Thoracic aorta (tissue), 2 donors: ENCODE results near the gene DCTN3. TPM values are rescaled to one million over a fixed set of nuclear protein-coding genes. Genes with fewer than 3 reads are reported as not detected.

Experiments
- ATAC-seq: fragments of 150-250 bp; one replicate; pipeline ENCODE4 v1.8.0; 2017; ENCODE audit warnings: low read depth; ENCODE audit not compliant: insufficient number of reproducible peaks, low FRiP score
- DNase-seq: peaks from one replicate; pipeline ENCODE4 v3.0.0-alpha.2; 2020; ENCODE audit warnings: low spot score
- H3K27ac ChIP-seq, 2 donors: fragments of 200-600 bp; sonication (generic); 1 replicate in 1 of 2; 2 replicates in 1 of 2; pipeline ENCODE4 v1.5.1; 2016; ENCODE audit warnings: mild to moderate bottlenecking in 2 of 2, moderate library complexity in 2 of 2
- H3K27me3 ChIP-seq: fragments of 200-600 bp; sonication (generic); replicated peaks from 2 replicates; pipeline ENCODE4 v1.6.0; 2016; ENCODE audit warnings: mild to moderate bottlenecking; ENCODE audit not compliant: insufficient read depth
- H3K36me3 ChIP-seq: fragments of 200-600 bp; sonication (generic); one replicate; pipeline ENCODE4 v1.5.1; 2016
- H3K4me1 ChIP-seq, 2 donors: fragments of 200-600 bp; sonication (generic); 1 replicate in 1 of 2; 2 replicates in 1 of 2; pipeline versions ENCODE4 v1.5.1 to v1.6.0; 2016; ENCODE audit warnings: low read depth in 2 of 2, mild to moderate bottlenecking in 1 of 2; ENCODE audit not compliant: control insufficient read depth in 1 of 2
- H3K4me3 ChIP-seq: fragments of 200-600 bp; sonication (generic); 2 replicates; pipeline ENCODE4 v1.5.1; 2016; ENCODE audit warnings: mild to moderate bottlenecking
- H3K9me3 ChIP-seq: fragments of 200-600 bp; sonication (generic); 2 replicates; pipeline ENCODE4 v1.5.1; 2016
- total RNA-seq, 2 donors: library from RNA; depleted of rRNA; stranded (reverse); fragments of >200 nt; gene quantifications; one replicate each; pipeline versions ENCODE4 v1.1.0 to v1.2.3, GENCODE V29; 2016
- TF ChIP-seq, protein P1 (sequence below): fragments of 200-600 bp; sonication (generic); IDR thresholded peaks from one replicate; pipeline ENCODE4 v1.5.1; 2019; ENCODE audit warnings: antibody characterized with exemption

DCTN3 gene
- total RNA-seq, 2 donors from 2014 or later: 48.1 to 70.4 TPM

GRCh38 chr9:34577400-34578240, 42.7 kb downstream of the DCTN3 start:
- peak overlapping the region; percentile 53 for H3K4me3 ChIP-seq
- DNase-seq (no peak), ATAC-seq (no peak)
- H3K36me3 ChIP-seq: no peaks in the 10 kb centered on the region
- H3K4me1 ChIP-seq: peaks cover 0 to 10% of the 10 kb centered on the region in 2 donors
- H3K27me3 ChIP-seq: peaks cover 9% of the 10 kb centered on the region
- H3K9me3 ChIP-seq: no peaks in the 10 kb centered on the region
- H3K27ac ChIP-seq: no peak overlapping the region
- TF ChIP-seq, protein P1, sequence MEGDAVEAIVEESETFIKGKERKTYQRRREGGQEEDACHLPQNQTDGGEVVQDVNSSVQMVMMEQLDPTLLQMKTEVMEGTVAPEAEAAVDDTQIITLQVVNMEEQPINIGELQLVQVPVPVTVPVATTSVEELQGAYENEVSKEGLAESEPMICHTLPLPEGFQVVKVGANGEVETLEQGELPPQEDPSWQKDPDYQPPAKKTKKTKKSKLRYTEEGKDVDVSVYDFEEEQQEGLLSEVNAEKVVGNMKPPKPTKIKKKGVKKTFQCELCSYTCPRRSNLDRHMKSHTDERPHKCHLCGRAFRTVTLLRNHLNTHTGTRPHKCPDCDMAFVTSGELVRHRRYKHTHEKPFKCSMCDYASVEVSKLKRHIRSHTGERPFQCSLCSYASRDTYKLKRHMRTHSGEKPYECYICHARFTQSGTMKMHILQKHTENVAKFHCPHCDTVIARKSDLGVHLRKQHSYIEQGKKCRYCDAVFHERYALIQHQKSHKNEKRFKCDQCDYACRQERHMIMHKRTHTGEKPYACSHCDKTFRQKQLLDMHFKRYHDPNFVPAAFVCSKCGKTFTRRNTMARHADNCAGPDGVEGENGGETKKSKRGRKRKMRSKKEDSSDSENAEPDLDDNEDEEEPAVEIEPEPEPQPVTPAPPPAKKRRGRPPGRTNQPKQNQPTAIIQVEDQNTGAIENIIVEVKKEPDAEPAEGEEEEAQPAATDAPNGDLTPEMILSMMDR: no peak

GRCh38 chr9:34576597-34577399, 43.5 kb downstream of the DCTN3 start:
- Histone ChIP-seq H3K27ac (no peak overlapping the region), H3K9me3 (no peaks in the 10 kb centered on the region), H3K4me3 (no peak overlapping the region), H3K36me3 (no peaks in the 10 kb centered on the region), H3K27me3 (peaks cover 9% of the 10 kb centered on the region), H3K4me1 (peaks cover 0 to 10% of the 10 kb centered on the region in 2 donors)
- TF ChIP-seq, protein P1: no peak
- DNase-seq (no peak), ATAC-seq (no peak)

- H3K27ac ChIP-seq: no peak overlapping the region
- ATAC-seq: no peak
- TF ChIP-seq, protein P1: no peak
These were observed 44.3 kb downstream of the DCTN3 start for GRCh38 chr9:34575862-34576596.

GRCh38 chr9:34575241-34575640, 45.1 kb downstream of the DCTN3 start:
- TF ChIP-seq, protein P1: no peak
- ATAC-seq: no peak
- no peak for DNase-seq
- Histone ChIP-seq H3K4me3 (no peak overlapping the region), H3K27me3 (peaks cover 9% of the 10 kb centered on the region), H3K9me3 (no peaks in the 10 kb centered on the region), H3K27ac (no peak overlapping the region), H3K4me1 (peaks cover 0 to 10% of the 10 kb centered on the region in 2 donors), H3K36me3 (no peaks in the 10 kb centered on the region)

More at GRCh38 chr9:34575862-34576596, 44.3 kb downstream of the DCTN3 start:
- DNase-seq: no peak
- H3K4me1 ChIP-seq: peaks cover 0 to 10% of the 10 kb centered on the region in 2 donors
- H3K4me3 ChIP-seq: no peak overlapping the region
- H3K36me3 ChIP-seq: no peaks in the 10 kb centered on the region
- H3K9me3 ChIP-seq: no peaks in the 10 kb centered on the region
- peaks cover 9% of the 10 kb centered on the region for H3K27me3 ChIP-seq
